HEK293T (cell line): ENCODE data around the gene RBFA.

Experiments used
- ARNT ChIP-seq: fragments of 450-650 bp; IDR thresholded peaks from 2 replicates; pipeline ENCODE4 v1.6.1; 2017; ENCODE audit warnings: mild to moderate bottlenecking
- FOXA1 ChIP-seq: fragments of 450-650 bp; IDR thresholded peaks from 2 replicates; pipeline ENCODE4 v1.6.1; 2016; ENCODE audit warnings: mild to moderate bottlenecking
- FOXM1 ChIP-seq: fragments of 450-650 bp; IDR thresholded peaks from 2 replicates; pipeline ENCODE4 v1.6.1; 2017; ENCODE audit warnings: mild to moderate bottlenecking, borderline replicate concordance
- NFRKB ChIP-seq: fragments of 450-650 bp; IDR thresholded peaks from 2 replicates; pipeline ENCODE4 v1.6.1; 2016; ENCODE audit warnings: mild to moderate bottlenecking, moderate library complexity

- TF ChIP-seq NFRKB (no peak), ARNT (no peak), FOXM1 (no peak), FOXA1 (no peak)
Observed at GRCh38 chr18:80037869-80038630, 3.8 kb downstream of the RBFA start.
